SKM-1 treated with dmso at 0.1 percent for 144 hours (cell line): Measurements from ENCODE around the gene DSPP.
"Not testable (repeated sequence)": the region's sequence is repeated elsewhere in the genome, so short reads cannot be mapped to it uniquely, and the experiment has no call there.

Experiments used
- DNase-seq: peaks from one replicate; lab custom pipeline; 2025; ENCODE audit not compliant: unreplicated experiment; lab: John Stamatoyannopoulos, UW

The DSPP gene

DNA sequence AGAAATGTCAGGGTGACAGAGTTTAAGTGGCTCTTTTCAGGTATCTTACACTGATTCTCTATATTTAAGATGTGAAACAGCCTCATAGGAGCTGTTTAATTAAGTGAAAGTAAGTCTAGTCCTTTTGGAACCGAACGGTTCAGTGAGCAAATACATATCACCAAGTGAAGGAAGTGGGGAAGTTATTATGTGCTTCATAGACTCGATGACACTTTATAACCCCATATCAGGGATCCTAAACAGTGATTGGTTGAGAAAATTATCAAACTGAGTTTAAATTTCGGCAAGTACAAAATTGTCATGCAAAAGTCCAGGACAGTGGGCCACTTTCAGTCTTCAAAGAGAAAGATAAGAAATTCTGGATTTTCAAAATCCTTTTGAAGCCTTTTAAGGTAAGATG, at the start of gene DSPP:
DSPP (plus strand) TSS at position 301 of the 400 bp plus-strand sequence. CDS start 2,380 bp downstream, outside the sequence.
- no peak for DNase-seq

DNA sequence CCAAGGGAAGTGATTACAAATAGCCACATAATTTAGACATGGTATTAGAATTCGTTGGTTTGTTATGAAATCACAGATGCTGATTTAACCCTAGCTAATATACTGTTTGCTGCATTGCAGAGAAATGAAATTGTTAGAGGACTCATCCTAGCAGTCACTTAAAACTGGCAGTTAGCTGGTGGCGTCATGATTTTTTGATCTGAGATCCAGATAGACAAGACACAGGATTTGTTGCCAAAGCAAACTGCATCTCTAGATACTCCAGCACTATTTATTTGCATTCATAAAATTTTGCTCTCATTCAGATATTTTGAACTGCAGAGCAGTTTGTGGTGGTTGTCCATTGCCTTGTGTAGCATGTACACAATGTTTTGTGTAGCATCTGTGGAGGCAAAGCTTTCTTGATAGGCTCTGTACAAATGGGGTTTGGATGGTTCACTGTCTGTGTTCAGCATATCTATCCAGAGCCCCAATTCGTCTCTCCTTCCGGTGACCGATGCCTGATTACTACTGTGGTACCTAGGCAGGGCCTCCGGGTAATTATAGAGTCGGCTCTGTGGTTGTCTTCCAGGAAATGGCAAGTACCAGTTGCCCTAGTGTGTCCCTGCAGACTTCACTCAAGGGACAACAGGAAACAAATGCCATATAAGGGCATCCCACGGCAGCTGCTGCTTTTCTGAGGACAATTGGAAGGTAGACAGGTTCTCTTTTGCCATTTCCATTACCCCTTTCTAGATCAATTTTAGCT, 49.1 kb upstream of the DSPP start:
- peak; percentile 65 for DNase-seq

DNA sequence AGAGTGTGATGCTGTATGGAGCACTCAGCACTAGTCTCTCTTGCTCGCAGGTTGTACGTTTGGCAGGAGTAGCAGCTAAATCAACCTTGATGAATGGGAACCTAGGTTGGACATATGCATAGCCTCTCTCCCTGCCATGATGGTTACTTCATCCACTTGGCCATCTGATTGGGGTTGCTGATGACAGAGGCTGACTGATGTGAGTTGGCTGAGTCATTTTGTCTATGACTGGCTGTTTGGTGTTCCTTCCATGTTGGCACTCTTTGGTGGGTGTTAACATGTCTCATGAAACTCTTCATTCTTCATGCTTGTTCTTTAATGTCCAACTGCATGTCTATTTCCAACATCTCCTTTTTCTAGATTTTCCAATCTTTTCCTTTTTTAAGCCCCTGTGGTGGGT, 47.5 kb upstream of the DSPP start:
- DNase-seq, result no peak

DNA sequence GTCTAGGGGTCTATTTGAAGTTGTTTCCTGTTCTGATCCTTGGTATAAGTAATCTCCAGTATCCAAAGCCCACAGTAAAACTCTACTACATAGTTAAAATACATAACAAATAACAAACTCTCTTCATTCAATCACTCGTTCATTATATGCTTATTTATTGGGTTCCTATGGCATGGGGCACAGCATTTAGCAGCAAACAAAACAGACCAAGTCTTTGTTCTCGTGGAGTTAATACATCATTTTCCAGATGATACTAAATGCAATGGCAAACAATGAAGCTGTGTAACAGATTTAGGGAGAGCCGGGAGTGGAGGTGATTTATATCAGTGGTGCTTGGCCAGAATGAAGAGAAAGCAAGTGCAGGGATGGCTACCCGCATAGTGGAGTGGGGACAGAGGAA, 42.6 kb upstream of the DSPP start:
- no peak for DNase-seq

DNA sequence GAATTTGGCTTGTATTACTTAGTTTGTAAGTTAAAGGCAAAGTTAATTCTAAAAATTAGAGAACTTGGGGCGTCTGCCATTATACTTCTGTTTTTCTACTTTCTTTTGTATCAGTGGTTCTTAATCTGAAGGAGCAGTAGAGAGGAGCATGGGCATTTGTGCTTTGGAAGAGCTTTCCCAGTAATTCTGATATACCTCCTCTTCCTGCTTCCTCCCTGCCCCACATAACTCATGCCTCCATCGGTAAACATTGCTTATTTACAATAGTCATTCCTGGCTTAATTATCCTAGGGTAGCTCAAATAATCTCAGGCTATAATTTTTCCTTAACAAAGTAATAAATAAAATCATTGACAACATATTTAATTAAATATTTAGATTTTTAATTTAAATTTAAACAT, 42.1 kb upstream of the DSPP start:
- DNase-seq, result no peak

DNA sequence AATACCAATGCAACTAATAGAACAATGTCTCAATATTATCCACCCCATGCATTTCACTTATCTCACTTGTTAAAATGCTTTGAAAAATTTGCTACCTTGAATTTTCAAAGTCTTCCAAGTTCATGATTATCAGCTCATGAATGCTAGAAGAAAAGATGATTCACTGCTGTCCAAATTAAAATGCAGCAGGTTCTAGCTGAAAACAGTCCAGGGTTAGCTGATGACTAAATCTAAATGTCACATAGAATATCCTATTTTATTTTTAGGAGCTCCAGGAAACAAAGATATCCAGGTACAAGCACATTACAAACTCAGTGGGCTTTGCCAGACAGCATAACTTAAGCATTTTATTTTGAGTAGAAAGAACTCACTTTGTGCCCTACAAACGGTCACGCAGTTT, 41.1 kb upstream of the DSPP start:
- DNase-seq, result no peak

DNA sequence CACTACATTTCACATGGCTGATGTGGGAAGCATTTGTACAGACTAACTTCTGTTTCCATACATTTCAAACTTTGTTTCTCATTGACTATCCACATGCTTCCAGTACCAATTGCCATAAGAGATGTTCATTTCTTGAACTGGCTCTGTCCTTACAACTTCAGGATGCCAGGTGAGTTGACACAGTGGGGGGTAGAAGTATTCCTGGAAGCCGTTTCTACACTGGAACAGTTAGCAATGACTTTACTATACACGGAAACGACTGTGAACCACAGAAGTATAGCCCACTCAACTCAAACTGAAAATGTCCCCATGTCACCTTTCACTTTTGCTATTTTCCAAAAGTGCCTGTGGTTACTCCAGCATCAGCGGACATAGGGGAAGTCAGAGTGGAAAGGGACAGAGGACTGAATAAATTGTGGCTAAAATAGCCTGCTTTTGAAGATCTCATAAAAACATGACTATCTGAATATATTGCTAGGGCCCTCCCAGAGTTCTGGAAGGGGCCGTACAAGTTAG, 38.0 kb upstream of the DSPP start:
- no peak for DNase-seq

DNA sequence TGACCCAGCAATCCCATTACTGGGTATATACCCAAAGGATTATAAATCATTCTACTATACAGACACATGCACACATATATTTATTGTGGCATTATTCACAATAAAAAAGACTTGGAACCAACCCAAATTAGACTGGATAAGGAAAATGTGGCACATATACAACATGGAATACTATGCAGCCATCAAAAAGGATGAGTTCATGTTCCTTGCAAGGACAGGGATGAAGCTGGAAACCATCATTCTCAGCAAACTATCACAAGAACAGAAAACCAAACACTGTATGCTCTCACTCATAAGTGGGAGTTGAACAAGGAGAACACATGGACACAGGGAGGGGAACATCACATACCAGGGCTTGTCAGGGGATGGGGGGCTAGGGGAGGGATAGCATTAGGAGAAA, 34.0 kb upstream of the DSPP start:
- DNase-seq, result not testable (repeated sequence)

DNA sequence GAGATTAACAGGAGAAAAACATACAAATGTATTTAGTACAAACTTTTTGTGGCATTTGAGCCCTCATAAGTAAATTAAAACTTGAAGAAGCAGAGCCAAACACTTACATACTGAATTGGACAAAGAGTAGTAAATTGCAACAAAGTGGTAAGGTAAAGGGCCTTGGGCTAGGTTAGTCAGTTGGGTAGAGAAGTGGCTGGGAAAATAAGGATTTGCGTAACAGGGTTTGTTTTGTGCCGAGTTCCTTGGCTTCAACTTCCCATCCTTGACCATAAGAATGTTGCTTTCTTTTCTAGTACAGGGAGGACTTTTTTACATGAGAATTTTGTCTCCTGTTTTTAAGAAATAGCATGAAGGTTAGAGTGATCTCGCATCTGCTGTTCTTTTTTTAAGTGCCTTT, 33.3 kb upstream of the DSPP start:
- peak; percentile 23 for DNase-seq

DNA sequence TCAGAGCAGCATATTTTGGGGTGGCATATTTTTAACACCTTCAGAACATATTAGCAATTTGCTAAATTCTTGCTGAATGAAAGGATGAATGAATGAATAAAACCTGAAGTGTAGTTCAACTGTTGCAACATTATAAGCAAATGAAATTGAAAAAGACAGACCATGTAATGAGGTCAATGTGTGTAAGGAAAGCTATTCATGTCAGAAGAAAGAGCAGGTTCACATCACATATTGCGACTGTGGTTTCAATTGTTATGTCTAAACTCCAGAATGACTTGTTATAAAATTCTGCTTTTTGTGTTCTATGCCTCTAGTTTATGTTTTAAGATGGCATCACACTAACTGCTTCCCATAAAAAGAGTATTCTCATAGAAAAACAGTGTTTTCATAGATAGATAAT, 32.9 kb upstream of the DSPP start:
- DNase-seq, result no peak

DNA sequence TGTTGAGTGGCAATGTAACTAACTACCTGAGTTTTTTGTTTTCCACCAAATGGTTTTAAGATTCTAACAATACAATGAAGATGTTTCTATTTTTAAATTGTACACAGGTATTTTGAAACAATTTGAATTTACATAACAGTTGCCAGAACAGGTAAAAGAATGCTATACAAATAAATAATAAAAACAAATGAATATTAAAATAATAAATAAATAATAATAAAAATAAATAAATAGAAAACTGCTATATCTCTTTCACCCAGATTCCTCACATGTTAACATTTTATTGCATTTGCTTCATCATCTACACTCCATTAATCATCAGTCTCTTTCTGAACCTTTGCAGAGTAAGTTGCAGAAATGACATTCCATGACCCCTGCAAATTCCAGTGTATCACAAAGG, 32.3 kb upstream of the DSPP start:
- DNase-seq, result no peak

DNA sequence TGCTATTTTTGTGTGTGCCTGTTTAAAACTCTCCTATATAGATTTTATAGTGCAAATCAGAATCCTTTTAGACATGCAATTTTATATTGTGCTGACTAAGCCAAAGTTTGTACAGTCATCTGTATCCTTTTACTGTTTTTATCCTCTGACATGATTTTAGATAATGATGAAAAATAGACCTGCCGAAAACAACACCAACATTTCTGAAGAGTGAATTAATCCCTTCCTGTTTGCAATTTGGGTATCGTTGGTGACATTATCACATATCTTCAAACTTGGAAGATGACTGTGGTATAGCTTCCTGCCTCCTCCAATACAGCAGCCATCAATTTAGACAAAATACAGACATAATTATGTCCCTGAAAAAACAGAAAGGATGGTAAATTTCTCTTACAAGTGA, 28.9 kb upstream of the DSPP start:
- DNase-seq, result no peak

DNA sequence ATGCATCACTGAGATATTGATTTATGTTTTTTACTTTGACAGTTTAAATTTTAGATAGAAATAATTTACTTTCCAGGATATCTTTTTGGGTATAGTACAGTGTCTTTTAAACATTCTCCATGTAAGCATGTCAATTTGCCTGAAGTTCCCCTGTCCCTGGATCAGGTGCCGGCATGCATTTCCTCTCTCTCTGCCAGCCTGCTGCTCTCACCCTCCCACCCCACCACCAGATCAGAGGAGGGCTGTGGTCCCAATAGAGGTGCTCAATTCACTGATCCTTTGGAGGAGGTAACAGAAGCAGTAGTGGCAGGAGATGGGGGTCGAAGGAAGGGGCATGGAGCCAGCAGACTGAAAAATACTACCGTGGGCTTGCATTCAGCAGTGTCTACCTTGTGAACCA, 28.3 kb upstream of the DSPP start:
- no peak for DNase-seq

DNA sequence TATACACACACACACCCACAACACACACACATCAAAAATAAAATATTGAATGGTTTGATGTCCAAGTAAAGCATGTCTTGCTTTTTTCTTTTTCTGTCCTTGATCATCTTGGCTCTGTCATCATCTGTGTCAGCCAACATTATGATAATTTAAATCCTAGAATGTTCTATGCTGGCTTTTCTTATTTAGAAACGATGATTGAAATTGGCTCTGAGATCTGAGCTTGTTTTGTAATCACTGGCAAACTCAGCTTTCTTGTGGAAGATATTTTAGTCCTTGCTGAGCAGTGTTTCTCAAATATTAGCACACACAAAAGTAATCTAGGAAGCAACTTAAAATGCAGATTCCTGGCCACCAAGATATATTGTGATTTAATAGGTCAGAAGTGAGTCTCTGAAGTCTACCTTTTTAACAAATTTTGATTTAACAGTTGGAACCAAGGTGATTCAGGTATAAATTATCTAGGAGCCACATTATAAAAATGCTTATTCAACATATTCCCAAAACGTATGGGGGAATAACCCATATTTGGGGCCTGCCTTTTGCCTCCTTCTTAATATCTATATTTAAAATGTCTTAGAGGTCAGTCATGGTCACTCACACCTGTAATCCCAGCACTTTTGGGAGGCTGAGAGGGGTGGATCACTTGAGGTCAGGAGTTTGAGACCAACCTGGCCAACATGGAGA, 24.0 kb upstream of the DSPP start:
- no peak for DNase-seq

DNA sequence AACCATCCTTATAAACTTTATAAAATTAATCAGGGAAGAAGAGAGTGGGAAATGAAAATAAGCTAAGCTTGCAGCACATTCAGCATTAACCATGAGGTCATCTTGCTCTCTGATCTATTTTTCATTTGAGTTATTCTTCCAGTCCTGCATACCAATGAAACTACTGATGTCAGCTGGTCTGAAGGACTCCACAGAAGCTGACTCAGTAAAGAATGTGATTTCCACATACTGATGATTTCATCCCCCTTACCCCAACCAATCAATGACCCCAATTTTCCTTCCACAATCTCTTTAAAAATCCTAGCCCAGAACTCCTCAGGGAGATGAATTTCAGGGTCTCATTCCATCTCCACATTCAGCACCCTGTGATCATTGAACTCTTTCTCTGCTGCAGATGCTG, 18.8 kb upstream of the DSPP start:
- no peak for DNase-seq

DNA sequence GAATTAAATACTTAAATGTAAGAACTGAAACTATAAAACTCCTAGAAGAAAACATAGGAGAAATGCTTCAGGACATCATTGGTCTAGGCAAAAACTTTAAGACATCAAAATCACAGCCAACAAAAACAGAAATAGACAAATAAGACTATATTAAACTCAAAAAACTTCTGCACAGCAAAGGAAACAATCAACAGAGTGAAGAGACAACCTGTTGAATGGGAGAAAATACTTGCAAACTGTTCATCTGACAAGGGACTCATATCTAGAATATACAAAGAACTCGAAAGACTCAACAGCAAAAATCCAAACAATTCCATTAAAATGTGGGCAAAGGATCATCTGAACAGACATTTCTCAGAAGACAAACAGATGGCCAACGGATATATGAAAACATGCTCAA, 16.2 kb upstream of the DSPP start:
- no peak for DNase-seq

DNA sequence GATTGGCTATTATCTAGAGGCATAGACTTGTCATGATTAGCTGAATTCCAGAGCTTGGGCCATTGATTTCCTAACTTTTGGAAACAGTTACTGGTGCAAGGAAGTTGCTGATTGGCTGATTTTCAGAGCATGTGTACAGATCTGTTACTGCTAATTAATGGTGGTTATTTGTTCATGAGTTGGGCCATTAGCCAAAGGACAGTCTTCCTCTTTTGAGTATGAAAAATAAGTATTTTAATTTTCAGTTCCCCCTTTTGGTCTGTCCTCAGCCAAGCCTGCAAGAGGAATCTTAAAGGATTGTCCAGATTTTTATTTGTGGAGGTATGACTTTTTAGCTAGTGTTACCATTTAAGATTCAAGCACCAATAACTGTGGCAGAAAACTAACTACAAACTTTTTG, 7.0 kb upstream of the DSPP start:
- DNase-seq, result no peak

DNA sequence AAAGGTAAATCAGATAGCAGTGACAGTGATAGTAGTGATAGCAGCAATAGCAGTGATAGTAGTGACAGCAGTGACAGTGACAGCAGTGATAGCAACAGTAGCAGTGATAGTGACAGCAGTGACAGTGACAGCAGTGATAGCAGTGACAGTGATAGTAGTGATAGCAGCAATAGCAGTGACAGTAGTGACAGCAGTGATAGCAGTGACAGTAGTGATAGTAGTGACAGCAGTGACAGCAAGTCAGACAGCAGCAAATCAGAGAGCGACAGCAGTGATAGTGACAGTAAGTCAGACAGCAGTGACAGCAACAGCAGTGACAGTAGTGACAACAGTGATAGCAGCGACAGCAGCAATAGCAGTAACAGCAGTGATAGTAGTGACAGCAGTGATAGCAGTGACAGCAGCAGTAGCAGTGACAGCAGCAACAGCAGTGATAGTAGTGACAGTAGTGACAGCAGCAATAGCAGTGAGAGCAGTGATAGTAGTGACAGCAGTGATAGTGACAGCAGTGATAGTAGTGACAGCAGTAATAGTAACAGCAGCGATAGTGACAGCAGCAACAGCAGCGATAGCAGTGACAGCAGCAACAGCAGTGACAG, 6.1 kb downstream of the DSPP start:
- no peak for DNase-seq

DNA sequence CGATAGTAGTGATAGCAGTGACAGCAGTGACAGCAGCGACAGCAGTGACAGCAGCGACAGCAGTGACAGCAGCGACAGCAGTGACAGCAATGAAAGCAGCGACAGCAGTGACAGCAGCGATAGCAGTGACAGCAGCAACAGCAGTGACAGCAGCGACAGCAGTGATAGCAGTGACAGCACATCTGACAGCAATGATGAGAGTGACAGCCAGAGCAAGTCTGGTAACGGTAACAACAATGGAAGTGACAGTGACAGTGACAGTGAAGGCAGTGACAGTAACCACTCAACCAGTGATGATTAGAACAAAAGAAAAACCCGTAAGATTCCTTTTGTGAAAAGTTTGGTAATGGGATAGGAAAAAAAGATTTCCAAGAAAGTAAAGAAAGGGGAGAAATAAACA, 7.9 kb downstream of the DSPP start:
- DNase-seq, result no peak

DNA sequence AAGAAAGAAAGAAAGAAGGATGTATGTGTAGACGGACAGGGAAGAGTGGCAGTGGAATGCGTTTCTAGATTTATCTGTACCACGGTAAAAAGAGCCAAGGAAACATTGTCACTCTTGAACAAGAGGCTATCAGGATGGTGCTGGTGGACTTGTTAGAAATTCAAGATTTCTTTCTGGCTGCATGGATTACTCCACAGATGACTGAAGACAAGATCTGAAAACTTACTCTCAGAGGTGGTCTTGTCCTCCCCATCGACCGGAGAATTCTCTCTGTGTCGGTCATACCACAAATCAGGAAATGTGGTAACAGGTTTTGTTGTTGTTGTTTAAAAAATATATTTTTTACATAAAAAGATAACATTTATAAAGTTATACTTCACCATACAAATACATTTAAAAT, 11.8 kb downstream of the DSPP start:
- no peak for DNase-seq

DNA sequence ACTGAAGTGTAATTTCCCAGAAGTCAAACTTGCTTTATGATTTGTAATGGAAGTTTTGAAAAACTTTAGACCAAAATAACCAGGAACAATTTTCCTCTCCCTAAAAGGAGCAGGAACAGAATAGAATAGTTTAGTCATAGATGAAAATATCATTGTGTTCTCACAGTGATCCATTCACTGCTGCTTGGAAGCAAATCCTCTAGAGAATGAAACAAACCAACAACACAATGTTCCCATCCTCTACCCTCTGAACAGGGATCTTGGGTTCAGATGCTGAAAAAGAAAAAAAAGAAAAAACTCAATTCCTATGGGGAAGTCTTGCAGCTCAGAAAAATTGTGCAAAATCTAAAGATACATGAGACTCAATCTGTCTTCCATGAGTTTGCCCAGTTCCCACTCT, 12.2 kb downstream of the DSPP start:
- no peak for DNase-seq

DNA sequence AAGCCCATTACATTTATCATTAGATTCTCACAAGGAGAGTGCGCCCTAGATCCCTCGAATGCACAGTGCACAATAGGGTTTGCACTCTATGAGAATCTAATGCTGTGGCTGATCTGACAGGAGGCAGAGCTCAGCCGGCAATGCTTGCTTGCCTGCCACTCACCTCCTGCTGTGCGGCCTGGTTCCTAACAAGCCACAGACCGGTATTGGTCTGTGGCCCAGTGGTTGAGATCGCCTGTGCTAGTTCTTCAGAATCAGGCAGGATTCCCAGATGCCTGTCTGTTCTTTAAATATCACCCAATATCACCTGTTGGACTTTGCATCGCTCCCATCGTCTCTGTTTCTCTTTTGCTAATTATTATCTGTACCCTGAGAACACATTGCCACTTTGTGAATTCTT, 14.0 kb downstream of the DSPP start:
- DNase-seq, result no peak
